AG09309 (cell line): ENCODE measurements around the gene PRND.

Experiments used
- DNase-seq: peaks from one replicate; pipeline ENCODE4 v3.0.0-alpha.2; 2010; ENCODE audit warnings: low read depth
- H3K4me3 ChIP-seq: 2 replicates; pipeline ENCODE4 v1.5.1; 2011; ENCODE audit warnings: mild to moderate bottlenecking, low read depth, low read length, moderate library complexity; ENCODE audit not compliant: control insufficient read depth
- CTCF ChIP-seq: IDR thresholded peaks from 2 replicates; pipeline ENCODE4 v1.5.1; 2011; ENCODE audit warnings: mild to moderate bottlenecking, low read depth, low read length, inconsistent platforms; ENCODE audit not compliant: insufficient read depth, control insufficient read depth; ENCODE audit errors: missing control alignments

The PRND gene

GRCh38 chr20:4721719-4722118 is at the start of gene PRND:
Gene PRND, plus strand, starts transcription at chr20:4721909. Its CDS starts 2,643 bp downstream, at chr20:4724552.
- no peak for TF ChIP-seq CTCF
- no peak within 1 kb of the TSS for H3K4me3 ChIP-seq
- DNase-seq = no peak

GRCh38 chr20:4672948-4673347 is 48.8 kb upstream of the PRND start:
- no peak for DNase-seq
- TF ChIP-seq CTCF = no peak
- no peak overlapping the region for H3K4me3 ChIP-seq

- no peak overlapping the region for H3K4me3 ChIP-seq
- no peak for DNase-seq
- no peak for TF ChIP-seq CTCF
Measured at GRCh38 chr20:4673371-4674001, 48.2 kb upstream of the PRND start.

GRCh38 chr20:4674672-4675071 is 47.0 kb upstream of the PRND start:
- no peak for DNase-seq
- no peak overlapping the region for H3K4me3 ChIP-seq
- no peak for TF ChIP-seq CTCF

GRCh38 chr20:4677846-4678245 is 43.9 kb upstream of the PRND start:
- DNase-seq = no peak
- H3K4me3 ChIP-seq = no peak overlapping the region
- TF ChIP-seq CTCF = no peak

- TF ChIP-seq CTCF = no peak
- no peak for DNase-seq
- H3K4me3 ChIP-seq = no peak overlapping the region
Measured at GRCh38 chr20:4681401-4681800, 40.3 kb upstream of the PRND start.
